SK-N-SH (cell line): ENCODE data around the gene CRLF2. TPM values are rescaled to one million over a fixed set of nuclear protein-coding genes. Genes with fewer than 3 reads are reported as not detected.

Experiments
- CTCF ChIA-PET: fragments of 300-600, 350-600 bp; formaldehyde crosslinking; extraction: SDS; loops from one replicate; lab custom pipeline; 2021; lab: Yijun Ruan, JAX
- POLR2A ChIA-PET: fragments of 350-600 bp; sonication (Branson Sonifier 250); formaldehyde crosslinking; extraction: SDS; loops from one replicate; lab custom pipeline; 2020; ENCODE audit warnings: antibody characterized with exemption, inconsistent platforms; lab: Yijun Ruan, JAX
- DNase-seq: peaks from one replicate; pipeline ENCODE4 v3.0.0; 2012
- H2AFZ ChIP-seq: fragments of 200-600 bp; sonication (generic); 2 replicates; pipeline ENCODE4 v1.8.1; 2016; ENCODE audit warnings: antibody characterized with exemption, mild to moderate bottlenecking, low read depth
- H3F3A ChIP-seq: fragments of 200-600 bp; sonication (generic); replicated peaks from 2 replicates; pipeline ENCODE3; 2016; ENCODE audit warnings: antibody characterized with exemption, mild to moderate bottlenecking; ENCODE audit not compliant: insufficient read depth
- H3K27ac ChIP-seq, 2 experiments: fragments of 200-500 bp in 1 of 2; fragments of 200-600 bp in 1 of 2; sonication (Bioruptor generic) in 1 of 2; sonication (generic), shearing (Covaris generic) in 1 of 2; 2 replicates each; pipeline versions ENCODE4 v1.5.1 to v1.6.1; 2014 to 2016; ENCODE audit warnings: low read depth in 2 of 2, inconsistent platforms in 1 of 2, low read length in 1 of 2, mild to moderate bottlenecking in 1 of 2, mixed read lengths in 1 of 2
- H3K27me3 ChIP-seq: fragments of 200-600 bp; sonication (generic), shearing (Covaris generic); 2 replicates; pipeline ENCODE4 v1.6.1; 2016; ENCODE audit warnings: mixed run types; ENCODE audit not compliant: insufficient read depth
- H3K36me3 ChIP-seq, 2 experiments: fragments of 200-500 bp in 1 of 2; fragments of 200-600 bp in 1 of 2; sonication (Bioruptor generic) in 1 of 2; sonication (generic) in 1 of 2; replicated peaks in 1 of 2; 2 replicates each; pipeline versions ENCODE3 to v1.5.1; 2014 to 2016; ENCODE audit warnings: low read length in 1 of 2, mild to moderate bottlenecking in 1 of 2; ENCODE audit not compliant: insufficient read depth in 2 of 2, control insufficient read depth in 1 of 2
- H3K4me1 ChIP-seq, 2 experiments: fragments of 200-500 bp in 1 of 2; fragments of 200-600 bp in 1 of 2; sonication (Bioruptor generic) in 1 of 2; sonication (generic), shearing (Covaris generic) in 1 of 2; 2 replicates each; pipeline versions ENCODE4 v1.5.1 to v1.6.1; 2014 to 2016; ENCODE audit warnings: low read depth in 1 of 2, low read length in 1 of 2, mixed run types in 1 of 2; ENCODE audit not compliant: insufficient read depth in 2 of 2, control insufficient read depth in 1 of 2
- H3K4me2 ChIP-seq: fragments of 200-600 bp; sonication (generic), shearing (Covaris generic); 2 replicates; pipeline ENCODE4 v1.6.1; 2017; ENCODE audit warnings: mixed run types
- H3K4me3 ChIP-seq, 2 experiments: fragments of 200-500 bp in 1 of 2; fragments of 200-600 bp in 1 of 2; sonication (Bioruptor generic) in 1 of 2; sonication (generic), shearing (Covaris generic) in 1 of 2; 2 replicates each; pipeline versions ENCODE4 v1.5.1 to v1.8.1; 2014 to 2016; ENCODE audit warnings: low read depth in 2 of 2, inconsistent platforms in 1 of 2, low read length in 1 of 2, mild to moderate bottlenecking in 1 of 2, mixed read lengths in 1 of 2, moderate library complexity in 1 of 2
- H3K79me2 ChIP-seq: fragments of 200-600 bp; sonication (generic); 2 replicates; pipeline ENCODE4 v1.8.1; 2017; ENCODE audit warnings: mild to moderate bottlenecking; ENCODE audit not compliant: insufficient read depth
- H3K9ac ChIP-seq: fragments of 200-600 bp; sonication (generic); 2 replicates; pipeline ENCODE4 v1.6.1; 2017; ENCODE audit warnings: mixed run types
- H3K9me2 ChIP-seq: fragments of 200-600 bp; sonication (generic); 2 replicates; pipeline ENCODE4 v1.6.1; 2017; ENCODE audit warnings: mixed run types
- H3K9me3 ChIP-seq: fragments of 200-600 bp; sonication (generic); 2 replicates; pipeline ENCODE4 v1.6.1; 2017; ENCODE audit warnings: mixed run types, mild to moderate bottlenecking, moderate library complexity
- H4K20me1 ChIP-seq: fragments of 200-600 bp; sonication (generic); 2 replicates; pipeline ENCODE4 v1.6.1; 2017; ENCODE audit warnings: mild to moderate bottlenecking, mixed run types; ENCODE audit not compliant: insufficient read depth
- CHD2 ChIP-seq: fragments of 150-350 bp; IDR thresholded peaks from 2 replicates; pipeline ENCODE4 v1.6.1; 2018; ENCODE audit warnings: low read length; ENCODE audit not compliant: partially characterized antibody
- CTCF ChIP-seq: fragments of 200-600 bp; sonication (generic); IDR thresholded peaks from 2 replicates; pipeline ENCODE4 v1.6.1; 2017; ENCODE audit warnings: antibody characterized with exemption, mild to moderate bottlenecking, moderate library complexity
- EP300 ChIP-seq, 2 experiments: IDR thresholded peaks; 2 replicates each; pipeline versions ENCODE4 v1.4.0 to v1.6.1; 2012; ENCODE audit warnings: borderline replicate concordance in 1 of 2, low read depth in 1 of 2, low read length in 1 of 2
- EZH2phosphoT487 ChIP-seq: fragments of 200-600 bp; sonication (generic); IDR thresholded peaks from 2 replicates; pipeline ENCODE4 v1.6.1; 2017; ENCODE audit warnings: low read depth, mixed run types, mild to moderate bottlenecking, antibody characterized with exemption, moderate library complexity, borderline replicate concordance
- FOSL2 ChIP-seq: IDR thresholded peaks from 2 replicates; pipeline ENCODE4 v1.4.0; 2012; ENCODE audit warnings: low read depth, mild to moderate bottlenecking, moderate library complexity, borderline replicate concordance
- FOXJ3 ChIP-seq: sonication (generic); formaldehyde crosslinking; IDR thresholded peaks from 2 replicates; pipeline ENCODE4 v1.5.1; 2020; ENCODE audit warnings: mild to moderate bottlenecking, missing genetic modification reagents
- GATA2 ChIP-seq: sonication (generic); formaldehyde crosslinking; IDR thresholded peaks from 2 replicates; pipeline ENCODE4 v1.5.0; 2020; ENCODE audit warnings: mild to moderate bottlenecking, missing genetic modification reagents
- IRF3 ChIP-seq: fragments of 150-350 bp; IDR thresholded peaks from 2 replicates; pipeline ENCODE4 v1.6.1; 2016; ENCODE audit warnings: mild to moderate bottlenecking, low read depth, low read length
- MXI1 ChIP-seq: IDR thresholded peaks from 2 replicates; pipeline ENCODE4 v1.6.1; 2012; ENCODE audit warnings: mild to moderate bottlenecking, low read depth, low read length, improper control_type of control experiment
- NFIC ChIP-seq: IDR thresholded peaks from 2 replicates; pipeline ENCODE4 v1.4.0; 2012; ENCODE audit warnings: borderline replicate concordance
- PBX3 ChIP-seq: IDR thresholded peaks from 2 replicates; pipeline ENCODE4; 2012
- POLR2AphosphoS5 ChIP-seq: IDR thresholded peaks from 2 replicates; pipeline ENCODE4 v1.6.1; 2012; ENCODE audit warnings: low read depth, low read length
- RAD21 ChIP-seq: IDR thresholded peaks from 2 replicates; pipeline ENCODE4 v1.6.1; 2012; ENCODE audit warnings: mild to moderate bottlenecking, low read length
- RFX5 ChIP-seq: IDR thresholded peaks from 2 replicates; pipeline ENCODE4 v1.6.1; 2012; ENCODE audit warnings: mild to moderate bottlenecking, improper control_type of control experiment, low read length
- SIN3A ChIP-seq: IDR thresholded peaks from 2 replicates; pipeline ENCODE4 v1.6.1; 2012; ENCODE audit warnings: low read depth, mild to moderate bottlenecking, low read length, moderate library complexity, borderline replicate concordance
- TAF1 ChIP-seq: IDR thresholded peaks from 2 replicates; pipeline ENCODE4 v1.6.1; 2012; ENCODE audit warnings: low read depth, mild to moderate bottlenecking, low read length, moderate library complexity, borderline replicate concordance
- TEAD4 ChIP-seq: IDR thresholded peaks from 2 replicates; pipeline ENCODE4 v1.4.0; 2012; ENCODE audit warnings: mild to moderate bottlenecking, borderline replicate concordance; ENCODE audit not compliant: insufficient read depth
- YY1 ChIP-seq: IDR thresholded peaks from 2 replicates; pipeline ENCODE4 v1.4.0; 2012; ENCODE audit warnings: low read depth, mild to moderate bottlenecking
- ZBTB33 ChIP-seq: IDR thresholded peaks from 2 replicates; pipeline ENCODE4 v1.4.0; 2012; ENCODE audit warnings: low read depth, borderline replicate concordance
- WGBS: methylation state at CpG from one replicate; pipeline ENCODE4 v1.1.6; 2017; ENCODE audit warnings: low lambda C conversion rate; 5-methylcytosine and 5-hydroxymethylcytosine counted together
- polyA plus RNA-seq, 3 experiments: library from polyadenylated mRNA; depleted of rRNA; stranded (reverse); fragments of >200 nt; gene quantifications; 2 replicates each; pipeline ENCODE4 v1.2.3, GENCODE V29; 2012

Gene CRLF2
- polyA plus RNA-seq, 1 of the 3 experiments (the other 2 are of a cell fraction) = not detected

- CTCF ChIA-PET = no interaction called here
- no peaks in the 10 kb centered on the region for H3K79me2 ChIP-seq
- H3K4me1 ChIP-seq = no peaks in the 10 kb centered on the region
- H3K36me3 ChIP-seq = no peaks in the 10 kb centered on the region
- no peak overlapping the region for H3K27ac ChIP-seq
- POLR2A ChIA-PET = no interaction called here
- no peaks in the 10 kb centered on the region for H3K9me2 ChIP-seq
- H2AFZ ChIP-seq = 0 out of 2 replicates have a peak overlapping the region, but pooled peaks have one; percentile 17
- H3K27me3 ChIP-seq = peaks cover 20% of the 10 kb centered on the region; the same call in 1 of the 2 replicates
- DNase-seq = peak; percentile 8
- H3K9me3 ChIP-seq = no peaks in the 10 kb centered on the region
- 3% methylated on average over 33 of the region's 33 CpGs for WGBS
- peak overlapping the region; percentile 50 for H3K4me2 ChIP-seq
- no peak overlapping the region for H3K9ac ChIP-seq
- TF ChIP-seq YY1 (peak; percentile 84), SIN3A (no peak)
- no peaks in the 10 kb centered on the region for H3F3A ChIP-seq
- no peak overlapping the region; a peak in 1 of 4 replicates for H3K4me3 ChIP-seq
- H4K20me1 ChIP-seq = no peaks in the 10 kb centered on the region
These were observed 6.5 kb downstream of the CRLF2 start for GRCh38 chrX:1205681-1206611.

GRCh38 chrX:1202251-1202650, 10.2 kb downstream of the CRLF2 start:
- WGBS = 39% methylated on average over 19 of the region's 21 CpGs
- no peaks in the 10 kb centered on the region for H3K4me1 ChIP-seq
- ChIA-PET POLR2A (no interaction called here), CTCF (no interaction called here)
- no peaks in the 10 kb centered on the region for H4K20me1 ChIP-seq
- H3K4me3 ChIP-seq = no peak overlapping the region
- H3K36me3 ChIP-seq = no peaks in the 10 kb centered on the region
- H3K27ac ChIP-seq = no peak overlapping the region
- H2AFZ ChIP-seq = no peak overlapping the region
- no peaks in the 10 kb centered on the region for H3K9me2 ChIP-seq
- no peak for DNase-seq
- H3K27me3 ChIP-seq = peaks cover 19% of the 10 kb centered on the region; the same call in 1 of the 2 replicates
- no peak overlapping the region for H3K4me2 ChIP-seq
- peaks cover 3% of the 10 kb centered on the region for H3F3A ChIP-seq
- no peaks in the 10 kb centered on the region for H3K79me2 ChIP-seq
- H3K9ac ChIP-seq = no peak overlapping the region
- H3K9me3 ChIP-seq = no peaks in the 10 kb centered on the region
- TF ChIP-seq MXI1 = no peak
- no peak for TF ChIP-seq EP300 (IDR thresholded peaks at IDR 0.05; ENCODE audit: borderline replicate concordance in 1 of 2, low read depth in 1 of 2, low read length in 1 of 2)
- no peak for TF ChIP-seq POLR2AphosphoS5
- no peak for TF ChIP-seq RAD21
- TF ChIP-seq PBX3 = no peak
- TF ChIP-seq NFIC = no peak
- no peak for TF ChIP-seq TEAD4
- no peak for TF ChIP-seq ZBTB33
- TF ChIP-seq CHD2 = no peak
- TF ChIP-seq FOXJ3 (CRISPR knock-in tag) = no peak
- no peak for TF ChIP-seq IRF3
- TF ChIP-seq EZH2phosphoT487 = no peak
- no peak for TF ChIP-seq GATA2 (CRISPR knock-in tag)
- TF ChIP-seq CTCF = no peak
- TF ChIP-seq FOSL2 = no peak
- no peak for TF ChIP-seq TAF1
- TF ChIP-seq SIN3A = no peak
- no peak for TF ChIP-seq RFX5
